Measurements from ENCODE around the gene CCDC89.

CCDC89 gene

GRCh38 chr11:85695546-85695945 is 9.6 kb upstream of the CCDC89 start:
- H3K4me3 ChIP-seq (replicated peaks; ENCODE audit: low read depth, low read length), result no peak overlapping the region
- no peak for DNase-seq (ENCODE audit: extremely low read depth, low read depth)
- TF ChIP-seq, protein P1, sequence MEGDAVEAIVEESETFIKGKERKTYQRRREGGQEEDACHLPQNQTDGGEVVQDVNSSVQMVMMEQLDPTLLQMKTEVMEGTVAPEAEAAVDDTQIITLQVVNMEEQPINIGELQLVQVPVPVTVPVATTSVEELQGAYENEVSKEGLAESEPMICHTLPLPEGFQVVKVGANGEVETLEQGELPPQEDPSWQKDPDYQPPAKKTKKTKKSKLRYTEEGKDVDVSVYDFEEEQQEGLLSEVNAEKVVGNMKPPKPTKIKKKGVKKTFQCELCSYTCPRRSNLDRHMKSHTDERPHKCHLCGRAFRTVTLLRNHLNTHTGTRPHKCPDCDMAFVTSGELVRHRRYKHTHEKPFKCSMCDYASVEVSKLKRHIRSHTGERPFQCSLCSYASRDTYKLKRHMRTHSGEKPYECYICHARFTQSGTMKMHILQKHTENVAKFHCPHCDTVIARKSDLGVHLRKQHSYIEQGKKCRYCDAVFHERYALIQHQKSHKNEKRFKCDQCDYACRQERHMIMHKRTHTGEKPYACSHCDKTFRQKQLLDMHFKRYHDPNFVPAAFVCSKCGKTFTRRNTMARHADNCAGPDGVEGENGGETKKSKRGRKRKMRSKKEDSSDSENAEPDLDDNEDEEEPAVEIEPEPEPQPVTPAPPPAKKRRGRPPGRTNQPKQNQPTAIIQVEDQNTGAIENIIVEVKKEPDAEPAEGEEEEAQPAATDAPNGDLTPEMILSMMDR (IDR thresholded peaks at IDR 0.05; ENCODE audit: low read depth, low read length, missing control alignments), result no peak

DNA sequence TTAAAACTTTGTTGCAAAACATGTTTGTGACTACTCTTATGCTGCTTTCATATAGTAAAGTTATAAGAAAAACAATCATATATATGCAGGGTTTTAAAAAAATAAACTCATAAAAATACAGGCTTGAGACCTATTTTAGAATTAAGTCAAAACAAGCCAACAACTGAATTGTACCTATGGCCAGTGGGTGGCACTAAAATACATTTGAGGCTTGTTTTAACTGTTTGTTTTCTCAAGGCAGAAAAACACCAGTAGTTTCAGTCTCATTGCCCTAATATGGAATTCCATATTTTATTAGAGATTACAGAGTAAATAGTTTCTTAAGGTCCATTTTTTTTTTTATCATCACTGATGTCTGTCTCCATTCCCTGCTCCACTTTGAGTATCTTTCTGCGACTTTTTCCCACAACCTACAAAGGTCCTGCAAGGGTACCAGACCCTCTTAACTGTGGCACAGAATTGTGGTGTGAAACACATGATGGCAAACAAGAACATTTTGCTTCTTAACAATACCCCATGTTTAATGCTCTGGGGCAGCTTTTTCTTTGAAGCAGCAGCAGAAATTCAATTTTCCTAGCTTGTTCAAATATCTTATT is 8.5 kb upstream of the CCDC89 start:
- TF ChIP-seq, protein P1 (IDR thresholded peaks at IDR 0.05; ENCODE audit: low read depth, low read length, missing control alignments), result peak; percentile 33
- peak; percentile 33 for DNase-seq (ENCODE audit: extremely low read depth, low read depth)
- no peak overlapping the region for H3K4me3 ChIP-seq (replicated peaks; ENCODE audit: low read depth, low read length)

DNA sequence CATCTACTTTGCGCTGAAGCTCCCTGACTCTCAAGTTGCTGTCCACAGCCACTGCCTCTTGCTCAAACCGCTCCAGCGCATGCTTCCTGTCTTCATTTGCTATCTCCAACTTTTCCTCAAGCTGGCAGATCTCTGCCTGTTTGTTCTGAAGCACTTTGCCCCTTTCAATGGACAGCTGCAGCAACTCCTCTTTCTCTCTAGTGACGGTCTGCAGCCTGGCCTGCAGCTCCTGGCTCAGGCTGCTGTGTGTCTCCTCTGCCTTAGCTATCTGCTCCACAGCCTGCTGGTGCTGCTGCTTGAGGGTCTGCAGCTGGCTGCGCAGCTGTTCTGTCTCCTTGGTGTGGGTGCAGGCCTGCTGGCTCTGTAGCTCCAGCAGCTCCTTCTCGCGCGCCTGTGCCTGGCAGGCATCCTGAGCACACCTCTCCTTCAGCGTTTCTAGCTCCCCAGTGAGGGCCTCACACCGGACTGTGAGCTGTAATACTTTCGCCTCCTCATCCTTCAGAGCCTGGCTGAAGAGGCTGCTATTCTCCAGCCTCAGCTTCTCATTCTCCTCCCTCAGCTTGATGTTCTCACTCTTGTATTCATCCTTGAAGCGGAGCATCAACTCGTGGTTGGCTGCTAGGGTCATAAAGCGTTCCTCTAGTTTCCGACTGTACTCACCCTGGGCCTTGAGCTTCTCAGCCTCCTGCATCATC is 723 bp downstream of the CCDC89 start:
- no peak for DNase-seq (ENCODE audit: extremely low read depth, low read depth)
- TF ChIP-seq, protein P1 (IDR thresholded peaks at IDR 0.05; ENCODE audit: low read depth, low read length, missing control alignments), result no peak
- peak overlapping the region; percentile 27 for H3K4me3 ChIP-seq (replicated peaks; ENCODE audit: low read depth, low read length)

DNA sequence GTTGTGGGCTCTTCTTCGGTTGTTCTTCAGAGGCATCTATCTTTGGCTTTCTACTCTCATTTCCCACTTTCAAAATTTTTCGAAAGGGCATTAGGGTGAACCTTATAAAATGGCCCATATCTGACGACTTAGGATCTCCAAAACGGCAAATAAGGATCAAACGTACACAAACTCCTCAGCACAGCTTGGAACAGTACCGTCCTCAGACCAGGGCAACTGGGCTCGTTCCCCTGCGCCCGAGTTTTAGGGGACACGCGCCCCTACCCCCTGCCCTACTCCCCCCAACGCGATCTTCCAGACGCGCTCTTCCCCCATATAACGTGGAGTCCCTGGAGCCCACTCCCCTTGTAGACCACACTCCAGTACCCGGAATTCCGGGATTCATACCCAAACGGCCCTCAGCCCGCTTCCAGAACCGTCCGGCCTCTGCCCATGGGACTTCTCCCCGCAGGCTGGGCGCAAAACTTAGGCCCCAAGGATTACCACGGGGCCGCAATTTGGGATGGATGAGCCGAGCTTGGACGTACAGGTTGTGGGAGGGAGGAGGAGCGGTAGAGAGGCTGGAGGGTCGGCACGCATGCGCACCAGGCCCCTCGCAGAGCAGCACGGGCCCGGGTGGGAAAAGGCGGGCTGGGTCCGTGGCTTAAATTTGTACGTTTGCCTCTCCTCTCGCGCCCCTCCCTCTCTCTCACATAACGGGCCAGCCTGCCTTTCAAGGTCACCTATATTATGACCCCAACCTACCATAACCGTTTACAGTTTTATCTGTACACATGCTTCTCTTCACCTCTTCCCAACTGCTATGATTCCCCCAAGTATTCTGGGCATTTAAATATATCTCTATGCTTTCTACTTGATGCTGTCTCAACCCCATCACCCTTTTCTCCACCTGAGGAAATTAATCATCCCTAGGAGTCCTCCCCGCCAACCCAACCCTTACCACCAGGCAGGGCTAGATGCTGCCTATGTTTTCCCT is 3.4 kb downstream of the CCDC89 start:
- no peak for DNase-seq (ENCODE audit: extremely low read depth, low read depth)
- peak overlapping the region; percentile 52 for H3K4me3 ChIP-seq (replicated peaks; ENCODE audit: low read depth, low read length)
- TF ChIP-seq, protein P1 (IDR thresholded peaks at IDR 0.05; ENCODE audit: low read depth, low read length, missing control alignments), result no peak

DNA sequence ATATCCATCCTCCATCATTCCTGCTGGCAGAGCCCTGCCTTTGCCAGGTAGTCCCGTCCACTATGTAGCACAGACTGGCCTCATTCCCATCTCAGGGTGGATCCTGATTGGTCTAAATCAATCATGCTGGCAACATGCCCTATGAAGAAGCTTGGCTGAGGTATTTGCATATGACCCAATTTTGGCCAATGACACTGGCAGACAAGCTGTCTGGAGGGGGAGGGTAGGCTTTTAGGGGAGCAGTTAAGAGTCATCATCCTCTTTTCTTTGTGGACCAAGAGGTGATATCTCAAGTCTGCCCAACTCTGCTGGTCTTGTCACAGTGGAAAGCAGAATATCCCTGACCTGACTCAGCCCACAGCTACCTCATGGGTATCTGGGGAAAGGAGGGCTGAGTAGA is 5.1 kb downstream of the CCDC89 start:
- TF ChIP-seq, protein P1 (IDR thresholded peaks at IDR 0.05; ENCODE audit: low read depth, low read length, missing control alignments), result no peak
- DNase-seq (ENCODE audit: extremely low read depth, low read depth), result no peak
- H3K4me3 ChIP-seq (replicated peaks; ENCODE audit: low read depth, low read length), result no peak overlapping the region

GRCh38 chr11:85679576-85679975 is 6.4 kb downstream of the CCDC89 start:
- no peak for DNase-seq (ENCODE audit: extremely low read depth, low read depth)
- H3K4me3 ChIP-seq (replicated peaks; ENCODE audit: low read depth, low read length), result no peak overlapping the region
- TF ChIP-seq, protein P1 (IDR thresholded peaks at IDR 0.05; ENCODE audit: low read depth, low read length, missing control alignments), result no peak

Measured in HFF-Myc (cell line).